ENCODE results near the gene BLOC1S5.
"Not testable (repeated sequence)": the region's sequence is repeated elsewhere in the genome, so short reads cannot be mapped to it uniquely, and the experiment has no call there.

Gene BLOC1S5

DNA sequence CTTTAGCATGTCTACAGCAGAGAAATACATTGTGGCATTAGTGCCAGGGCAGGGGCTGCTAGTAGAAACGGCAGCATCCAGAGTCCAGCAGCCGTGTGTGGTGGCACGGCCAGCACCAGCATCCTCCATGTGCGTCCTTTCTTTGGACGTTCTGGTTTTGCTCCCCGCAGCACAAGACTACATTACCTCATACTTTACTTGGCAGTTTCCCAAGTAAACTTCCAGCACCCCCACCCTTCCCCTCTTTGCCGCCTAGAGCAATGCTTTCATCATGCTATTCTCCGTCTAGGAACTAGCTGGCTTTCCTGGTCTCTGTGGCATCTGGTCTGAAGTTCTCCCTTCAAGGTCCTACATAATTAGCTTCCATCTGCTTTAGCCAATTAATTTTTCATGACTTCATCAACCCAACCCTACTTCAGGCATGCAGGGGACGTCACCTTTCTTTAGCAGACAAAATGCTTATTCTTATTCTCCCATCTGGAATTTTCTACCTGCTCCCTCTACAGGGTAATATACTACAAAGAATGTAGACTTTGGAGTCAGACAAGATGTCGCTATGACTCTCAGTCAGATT, 67.6 kb downstream of the BLOC1S5 start:
- no peak for DNase-seq (ENCODE audit: low read depth in 4 of 4, low spot score in 1 of 4)

DNA sequence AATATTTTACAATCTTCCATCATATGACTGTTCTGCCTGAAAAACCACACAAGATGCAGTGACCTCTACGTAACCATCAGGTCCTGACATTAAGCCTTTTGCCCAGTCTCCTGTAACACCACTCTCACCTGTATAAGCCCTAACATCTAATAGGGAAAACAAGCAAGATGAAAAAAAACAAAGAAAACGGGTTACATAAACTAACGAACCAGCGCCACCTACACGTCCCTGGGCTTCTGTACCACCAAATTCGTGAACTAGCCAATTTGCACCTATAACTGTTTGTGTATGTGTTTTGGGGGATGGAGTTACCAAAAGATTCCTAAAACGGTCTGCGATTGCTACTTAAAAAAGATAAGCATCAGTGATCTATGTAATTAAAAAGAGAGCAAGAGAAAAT, 70.2 kb downstream of the BLOC1S5 start:
- DNase-seq (ENCODE audit: low read depth in 4 of 4, low spot score in 1 of 4): no peak

DNA sequence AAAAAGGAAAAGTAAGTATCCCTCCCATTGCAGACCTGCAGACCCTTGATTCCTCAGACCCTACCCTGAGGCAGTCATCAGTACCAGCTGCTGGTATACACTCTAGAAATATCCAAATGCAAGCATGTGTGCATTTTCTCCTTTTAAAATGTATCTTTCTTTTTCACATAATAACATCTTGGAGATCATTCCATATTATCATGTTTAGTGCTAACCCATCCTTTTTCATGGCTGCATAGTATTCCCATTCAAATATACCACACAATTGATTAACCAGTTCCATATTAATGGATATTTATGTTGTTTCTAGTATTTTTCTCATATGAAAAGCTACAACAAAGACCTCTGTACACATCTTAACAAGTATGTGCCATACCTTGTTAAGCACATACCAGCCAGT, 70.8 kb downstream of the BLOC1S5 start:
- no peak for DNase-seq (ENCODE audit: low read depth in 4 of 4, low spot score in 1 of 4)

DNA sequence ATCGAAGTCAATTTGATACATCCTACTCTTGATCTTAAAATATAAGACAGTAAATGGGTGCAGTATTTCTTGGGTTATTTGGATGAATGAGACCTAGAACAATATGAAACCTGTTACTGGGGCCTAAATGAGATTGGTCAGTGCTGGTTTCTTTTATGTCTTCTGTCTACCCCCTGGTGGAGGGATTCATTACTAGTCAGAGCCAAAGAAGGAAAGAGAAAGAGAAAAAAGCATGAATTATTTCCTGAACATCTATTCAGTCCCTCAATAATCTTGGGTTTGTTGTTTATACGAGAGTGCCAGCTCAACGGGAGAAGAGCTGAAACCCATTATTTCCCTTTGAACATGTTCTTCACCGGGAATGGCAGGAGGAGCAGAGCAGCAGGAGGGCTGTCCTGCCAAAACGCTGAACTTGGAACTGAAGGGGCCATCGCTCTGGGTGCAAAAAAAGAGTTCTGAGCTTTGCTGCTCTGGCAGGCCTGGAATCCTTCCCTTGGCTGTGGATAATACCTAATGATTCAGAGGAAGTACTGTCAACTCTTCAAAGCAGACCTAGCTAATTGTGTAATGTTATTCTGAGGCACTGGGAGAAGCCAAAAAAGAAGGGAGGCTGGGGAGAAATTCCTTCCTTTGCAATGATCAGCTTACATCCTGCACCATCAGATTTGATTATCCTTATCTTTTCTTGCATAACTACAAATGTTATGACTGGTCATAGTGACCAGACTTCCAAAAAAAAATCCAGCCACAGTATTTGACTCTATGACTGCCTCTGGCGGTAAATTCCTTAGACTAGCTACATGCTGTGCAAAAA, 72.0 kb downstream of the BLOC1S5 start:
- DNase-seq (ENCODE audit: low read depth in 4 of 4, low spot score in 1 of 4): no peak

DNA sequence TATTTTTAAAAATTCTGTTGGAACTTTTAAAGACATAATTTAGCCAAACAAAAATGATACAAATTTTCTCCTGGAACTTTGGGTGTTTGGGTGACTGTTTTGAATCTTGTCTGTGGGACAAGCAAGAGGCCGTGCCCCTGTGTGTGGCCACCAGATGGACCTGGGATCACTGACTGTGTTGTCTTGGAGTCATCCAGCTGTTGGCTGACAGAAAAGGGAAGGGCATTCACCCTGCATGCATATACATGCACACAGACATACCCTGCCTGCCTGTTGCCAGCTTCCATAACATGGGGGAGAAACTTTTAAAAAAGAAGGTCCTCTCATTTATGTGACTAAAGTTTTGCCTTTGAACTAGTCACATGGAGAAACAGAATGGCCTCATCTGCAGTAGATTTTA, 72.7 kb downstream of the BLOC1S5 start:
- DNase-seq (ENCODE audit: low read depth in 4 of 4, low spot score in 1 of 4): no peak

DNA sequence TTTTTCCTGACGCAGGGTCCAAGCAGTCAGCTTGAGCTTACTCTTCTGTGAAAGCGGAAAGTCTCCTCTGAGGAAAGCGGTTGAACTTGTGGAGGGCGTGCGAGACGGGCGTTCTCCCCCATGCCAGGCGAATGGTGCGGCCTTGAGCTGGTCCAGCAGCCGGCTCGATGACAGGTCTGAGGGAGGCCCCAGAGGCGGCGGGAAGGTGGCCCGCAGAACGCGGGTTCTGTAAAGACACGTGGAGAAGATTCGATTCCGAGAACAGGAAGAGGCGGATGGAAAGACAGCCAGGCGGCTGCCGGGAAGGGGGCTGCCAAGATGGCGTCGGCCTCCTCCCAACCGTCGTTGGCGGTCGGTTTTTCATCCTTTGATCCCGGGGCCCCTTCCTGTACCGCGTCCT, 78.0 kb downstream of the BLOC1S5 start:
- DNase-seq (ENCODE audit: low read depth in 4 of 4, low spot score in 1 of 4): no peak

DNA sequence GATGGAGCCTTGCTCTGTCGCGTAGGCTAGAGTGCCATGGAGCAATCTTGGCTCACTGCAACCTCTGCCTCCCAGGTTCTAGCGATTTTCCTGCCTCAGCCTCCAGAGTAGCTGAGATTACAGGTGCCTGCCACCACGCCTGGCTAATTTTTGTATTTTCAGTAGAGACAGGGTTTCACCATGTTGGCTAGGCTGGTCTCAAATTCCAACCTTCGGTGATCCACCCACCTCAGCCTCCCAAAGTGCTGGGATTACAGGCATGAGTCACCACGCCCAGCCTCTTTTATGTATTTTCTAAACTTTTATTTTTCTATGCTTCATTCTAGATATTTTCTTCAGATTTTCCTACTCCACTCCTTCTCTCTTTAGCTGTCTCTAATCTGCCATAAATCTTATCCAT, 80.2 kb downstream of the BLOC1S5 start:
- not testable (repeated sequence) for DNase-seq (ENCODE audit: low read depth in 4 of 4, low spot score in 1 of 4)

DNA sequence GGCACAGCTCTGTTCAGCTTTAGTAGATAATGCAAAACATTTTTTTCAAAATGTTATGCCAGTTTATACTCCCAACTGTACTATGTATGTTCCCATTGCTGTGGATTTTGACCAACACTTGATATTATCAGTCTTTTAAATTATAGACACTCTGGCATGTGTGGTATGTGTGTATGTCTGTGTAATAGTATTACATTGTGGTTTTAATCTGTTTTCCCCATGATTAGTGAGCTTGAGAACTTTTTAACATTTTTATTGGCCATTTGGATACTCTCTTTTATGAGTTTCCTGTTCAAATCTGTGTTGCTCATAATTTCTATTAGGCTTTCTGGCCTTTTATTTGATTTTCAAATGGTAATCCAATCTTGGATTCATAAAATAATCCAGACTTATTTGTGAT, 84.4 kb downstream of the BLOC1S5 start:
- DNase-seq (ENCODE audit: low read depth in 4 of 4, low spot score in 1 of 4): no peak

DNA sequence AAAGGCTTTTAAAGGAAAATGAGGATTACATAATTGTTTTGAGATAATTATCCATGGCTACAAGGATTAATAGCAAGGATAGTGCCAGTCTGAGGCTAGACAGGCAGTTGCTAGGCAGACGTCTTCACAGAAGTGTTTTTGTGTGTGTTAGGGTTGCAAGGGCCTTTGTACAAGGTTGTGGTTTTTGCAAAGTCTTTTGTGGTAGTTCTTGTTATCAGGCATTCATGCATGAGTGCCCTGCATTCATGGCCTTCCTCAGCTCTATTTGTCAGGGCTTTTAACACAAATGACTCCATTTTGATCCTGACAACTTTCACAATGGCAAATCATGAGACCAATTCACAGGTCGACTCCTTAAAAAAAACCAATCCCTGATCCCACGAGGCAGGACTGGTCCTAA, 85.5 kb downstream of the BLOC1S5 start:
- no peak for DNase-seq (ENCODE audit: low read depth in 4 of 4, low spot score in 1 of 4)

DNA sequence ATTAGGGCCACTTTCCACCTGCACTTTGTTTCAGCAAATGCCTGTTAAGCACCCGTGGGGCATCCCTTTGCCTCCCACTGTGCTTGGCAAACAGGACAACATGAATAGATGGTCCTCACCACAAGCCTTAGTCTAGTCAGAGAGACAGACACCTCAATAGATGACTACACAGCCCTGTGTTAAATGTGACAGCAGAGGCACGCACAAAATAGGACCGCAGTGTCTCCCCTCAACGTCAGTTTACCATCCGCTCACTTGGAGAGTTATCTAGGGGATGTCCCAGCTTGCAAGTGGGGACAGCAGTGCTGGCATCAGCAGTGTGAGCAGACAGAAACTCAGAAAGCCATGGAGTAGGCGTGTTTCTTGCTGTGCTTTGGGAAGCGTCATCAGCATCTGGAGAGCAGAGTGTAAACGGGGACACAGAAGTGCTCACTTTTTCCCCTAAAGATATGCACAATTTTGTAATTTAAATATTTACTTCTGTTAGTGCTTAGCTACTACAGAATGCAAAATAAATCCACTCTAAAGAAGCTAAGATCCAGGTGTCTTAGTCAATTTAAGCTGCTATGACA, 87.6 kb downstream of the BLOC1S5 start:
- DNase-seq (ENCODE audit: low read depth in 4 of 4, low spot score in 1 of 4): no peak

DNA sequence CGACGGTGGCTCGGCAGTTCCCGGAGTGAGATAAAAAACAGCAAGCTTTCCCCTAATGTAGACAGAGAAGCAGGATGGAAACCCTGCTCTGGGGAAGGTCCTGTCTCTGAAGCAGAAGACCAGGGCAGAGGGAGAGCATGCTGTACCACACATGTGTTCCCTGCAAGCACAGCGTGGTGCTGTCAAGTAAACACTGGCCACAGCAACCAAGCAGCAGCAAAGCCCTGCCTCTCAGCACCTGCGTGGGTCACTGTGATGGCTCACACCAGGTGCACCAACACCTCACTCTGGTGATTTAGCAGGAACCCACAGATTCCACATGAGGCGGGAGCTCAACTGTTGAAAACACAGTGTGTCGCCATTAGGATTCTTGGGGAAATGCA, 88.4 kb downstream of the BLOC1S5 start:
- DNase-seq (ENCODE audit: low read depth in 4 of 4, low spot score in 1 of 4): no peak

DNA sequence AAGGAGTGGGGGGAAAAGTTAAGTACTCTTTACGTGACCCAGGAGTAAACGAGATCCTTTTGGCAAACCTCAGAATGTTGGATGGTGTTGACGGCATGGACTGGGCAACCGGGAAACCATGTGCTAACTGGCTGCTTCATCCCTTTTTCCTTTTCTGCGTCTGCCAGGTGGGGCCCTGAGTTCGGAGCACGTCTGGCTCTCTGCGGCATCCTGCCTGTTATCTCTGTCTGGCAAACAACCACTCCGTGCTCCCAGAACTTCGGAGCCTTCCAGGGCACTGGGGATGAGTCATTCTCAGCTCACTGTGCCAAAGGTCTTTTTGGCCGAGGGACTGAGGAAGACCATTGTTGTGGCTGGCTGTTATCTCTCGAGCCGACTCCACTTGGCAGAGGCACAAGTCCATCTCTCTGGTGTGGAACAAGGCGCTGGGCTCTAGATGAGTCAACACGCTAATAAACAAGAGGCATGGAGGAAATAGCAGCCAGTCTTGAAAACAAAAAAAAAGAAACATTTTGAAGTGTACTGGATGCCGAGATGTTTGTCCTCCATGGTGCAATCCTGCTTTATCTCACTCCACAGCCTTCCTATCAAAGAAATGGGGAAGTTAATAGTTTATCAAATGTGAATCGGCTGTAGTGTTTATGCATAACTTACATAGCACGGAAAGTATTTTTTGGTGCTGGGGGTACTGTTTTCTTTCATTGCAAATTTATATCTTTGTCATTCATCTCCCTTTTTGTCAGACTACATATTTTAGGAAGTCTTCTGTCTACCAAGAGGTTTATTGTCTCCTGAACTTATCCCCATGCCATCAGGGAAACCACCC, 89.0 kb downstream of the BLOC1S5 start:
- DNase-seq (ENCODE audit: low read depth in 4 of 4, low spot score in 1 of 4): no peak

DNA sequence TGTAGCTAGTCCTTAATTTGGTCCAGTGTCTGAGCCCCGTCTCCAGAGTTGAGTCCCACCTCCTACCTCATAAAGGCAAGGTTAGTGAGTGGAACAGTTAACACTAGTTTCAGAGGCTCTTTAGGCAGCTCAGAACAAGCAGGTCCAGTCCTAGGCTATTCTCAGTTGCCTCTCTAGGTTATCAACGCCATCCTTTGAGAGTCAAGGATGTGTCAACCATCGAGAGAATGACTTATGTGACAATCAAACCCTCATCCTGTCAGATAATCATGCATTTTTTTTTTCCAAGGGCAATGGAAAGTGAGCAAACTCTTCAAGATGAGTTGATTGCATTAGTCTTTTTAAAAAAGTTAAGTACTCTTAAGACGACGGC, 89.6 kb downstream of the BLOC1S5 start:
- no peak for DNase-seq (ENCODE audit: low read depth in 4 of 4, low spot score in 1 of 4)

DNA sequence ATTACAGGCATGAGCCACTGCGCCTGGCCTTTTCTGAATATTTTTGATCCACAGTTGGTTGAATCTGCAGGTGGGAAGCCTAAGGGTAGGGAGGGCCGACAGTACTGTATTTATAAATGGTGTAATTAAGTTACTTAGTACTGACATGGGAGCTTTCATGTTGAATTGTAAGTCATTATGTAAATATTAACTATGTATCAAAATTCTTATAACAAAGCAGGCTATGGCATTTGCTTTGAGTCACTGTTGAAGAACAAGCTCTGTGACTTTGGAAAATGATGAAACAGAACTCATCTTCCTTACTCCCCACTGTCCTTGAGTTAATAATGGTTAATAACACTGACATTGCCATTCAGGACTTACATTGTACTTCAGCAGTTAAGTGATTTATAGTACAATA, 90.6 kb downstream of the BLOC1S5 start:
- DNase-seq (ENCODE audit: low read depth in 4 of 4, low spot score in 1 of 4): no peak

DNA sequence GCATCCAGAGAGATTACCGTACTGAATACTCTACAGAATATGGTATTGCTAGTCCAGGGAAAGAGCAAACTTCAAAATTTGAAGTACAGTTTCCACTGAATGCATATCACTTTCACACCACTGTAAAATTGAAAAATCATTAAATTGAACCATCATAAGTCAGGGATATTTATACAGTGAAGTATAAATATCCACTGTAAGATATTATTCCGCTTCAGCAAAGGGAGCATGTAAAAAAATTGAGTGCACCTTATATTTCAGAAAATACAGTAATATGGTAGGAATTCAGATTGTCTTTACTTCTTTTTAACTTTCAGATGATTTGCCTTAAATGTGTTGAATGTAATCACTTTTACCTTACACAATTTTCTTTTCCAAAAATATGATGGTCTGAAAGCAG, 92.7 kb downstream of the BLOC1S5 start:
- no peak for DNase-seq (ENCODE audit: low read depth in 4 of 4, low spot score in 1 of 4)

DNA sequence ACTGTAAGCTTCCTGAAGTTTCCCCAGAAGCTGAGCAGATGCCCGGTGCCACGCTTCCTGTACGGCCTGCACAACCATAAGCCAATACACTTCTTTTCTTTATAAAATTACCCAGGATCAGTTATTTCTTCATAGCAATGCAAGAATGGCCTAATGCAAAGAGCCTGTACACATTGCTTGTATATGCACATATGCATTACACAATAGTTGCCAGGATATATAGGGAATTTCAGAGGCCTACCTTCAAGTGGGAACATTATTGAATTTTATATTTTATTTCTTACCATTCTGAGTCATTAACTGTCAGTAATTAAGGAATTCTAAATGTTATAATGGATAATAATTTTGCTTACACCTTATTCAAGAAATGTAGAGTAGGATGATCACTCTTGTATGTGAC, 93.6 kb downstream of the BLOC1S5 start:
- DNase-seq (ENCODE audit: low read depth in 4 of 4, low spot score in 1 of 4): no peak
